Keratinocyte (primary cell): Measurements from ENCODE around the gene NDUFA11. TPM values are rescaled to one million over a fixed set of nuclear protein-coding genes. Genes with fewer than 3 reads are reported as not detected.

Experiments
- DNase-seq: peaks from one replicate; pipeline ENCODE4 v3.0.0-alpha.2; 2011; ENCODE audit warnings: low read depth, missing footprints, low spot score
- FAIRE-seq: peaks from 2 replicates; lab custom pipeline; 2011; peaks lifted over from hg19 to GRCh38; lab: Jason Lieb, UNC
- H2AFZ ChIP-seq: 2 replicates; pipeline ENCODE4 v1.6.0; 2012; ENCODE audit warnings: low read length, control low read depth, inconsistent platforms; ENCODE audit not compliant: control insufficient read depth
- H3K27ac ChIP-seq: 2 replicates; pipeline ENCODE4 v1.5.1; 2011; ENCODE audit warnings: low read length; ENCODE audit not compliant: control insufficient read depth, insufficient read depth
- H3K27me3 ChIP-seq: 3 replicates; pipeline ENCODE4 v1.6.0; 2011; ENCODE audit warnings: low read length; ENCODE audit not compliant: control insufficient read depth, insufficient read depth; ENCODE audit errors: extremely low read depth
- H3K36me3 ChIP-seq, 2 experiments: 2 replicates in 1 of 2; 3 replicates in 1 of 2; pipeline ENCODE4 v1.5.1; 2011; ENCODE audit warnings: low read length in 2 of 2, mild to moderate bottlenecking in 1 of 2; ENCODE audit not compliant: control insufficient read depth in 2 of 2, insufficient read depth in 2 of 2; ENCODE audit errors: extremely low read depth in 1 of 2
- H3K4me1 ChIP-seq: 3 replicates; pipeline ENCODE4 v1.5.1; 2011; ENCODE audit warnings: low read length; ENCODE audit not compliant: control insufficient read depth, insufficient read depth; ENCODE audit errors: extremely low read depth
- H3K4me2 ChIP-seq: 3 replicates; pipeline ENCODE4 v1.6.0; 2011; ENCODE audit warnings: low read depth, low read length; ENCODE audit not compliant: control insufficient read depth, insufficient read depth; ENCODE audit errors: extremely low read depth
- H3K4me3 ChIP-seq, 3 experiments: fragments of 200-600 bp in 1 of 3; sonication (generic) in 1 of 3; 2 replicates in 2 of 3; 3 replicates in 1 of 3; pipeline ENCODE4 v1.5.1; 2011 to 2016; ENCODE audit warnings: low read length in 3 of 3, mild to moderate bottlenecking in 3 of 3, control low read depth in 2 of 3, inconsistent platforms in 1 of 3, low read depth in 1 of 3, mixed read lengths in 1 of 3, mixed run types in 1 of 3, moderate library complexity in 1 of 3; ENCODE audit not compliant: control insufficient read depth in 2 of 3, insufficient read depth in 2 of 3; ENCODE audit errors: extremely low read depth in 1 of 3
- H3K79me2 ChIP-seq: 2 replicates; pipeline ENCODE4 v1.6.0; 2012; ENCODE audit warnings: low read length; ENCODE audit not compliant: control insufficient read depth, insufficient read depth
- H3K9ac ChIP-seq: 3 replicates; pipeline ENCODE4 v1.6.0; 2011; ENCODE audit warnings: low read length; ENCODE audit not compliant: control insufficient read depth, insufficient read depth; ENCODE audit errors: extremely low read depth
- H3K9me1 ChIP-seq: 3 replicates; pipeline ENCODE4 v1.6.0; 2011; ENCODE audit warnings: low read length; ENCODE audit not compliant: control insufficient read depth, insufficient read depth; ENCODE audit errors: extremely low read depth
- H3K9me3 ChIP-seq: 2 replicates; pipeline ENCODE4 v1.5.1; 2012; ENCODE audit warnings: low read depth, low read length; ENCODE audit not compliant: control insufficient read depth
- H4K20me1 ChIP-seq: 3 replicates; pipeline ENCODE4 v1.6.0; 2011; ENCODE audit warnings: low read length; ENCODE audit not compliant: control insufficient read depth, insufficient read depth; ENCODE audit errors: extremely low read depth
- EZH2 ChIP-seq: IDR thresholded peaks from one replicate; pipeline ENCODE4 v1.6.1; 2012; ENCODE audit warnings: inconsistent platforms, mild to moderate bottlenecking, low read length, moderate library complexity
- dilution Hi-C: fragments of 300-500 bp; cut with MboI; formaldehyde crosslinking; loops from one replicate; pipeline ENCODE4 v1.7.0; 2020; ENCODE audit warnings: low sequenced_read_pairs; ENCODE audit not compliant: extremely low pct_ligation_motif_present
- polyA plus RNA-seq, 5 experiments: library from polyadenylated mRNA; depleted of rRNA in 3 of 5; stranded (reverse) in 3 of 5; stranded (forward) in 1 of 5; unstranded in 1 of 5; fragments of >200 nt; gene quantifications; 1 replicate in 1 of 5; 2 replicates in 3 of 5; 3 replicates in 1 of 5; pipeline versions ENCODE4 v1.2.1 to v1.2.3, GENCODE V29; 2011 to 2012; ENCODE audit warnings: missing spikeins in 2 of 5, low read depth in 1 of 5, low replicate concordance in 1 of 5
- TF ChIP-seq, protein P1 (sequence below), 3 experiments: IDR thresholded peaks in 1 of 3; conservative IDR thresholded peaks in 1 of 3; optimal IDR thresholded peaks in 1 of 3; 2 replicates in 2 of 3; 3 replicates in 1 of 3; pipeline versions ENCODE3 to v1.5.1; 2011; ENCODE audit warnings: low read length in 3 of 3, mild to moderate bottlenecking in 3 of 3, moderate library complexity in 2 of 3, control low read depth in 1 of 3, inconsistent platforms in 1 of 3; ENCODE audit not compliant: insufficient read depth in 2 of 3; ENCODE audit errors: extremely low read depth in 1 of 3

Gene NDUFA11
- polyA plus RNA-seq, 1 donor (not counting 4 experiments of a cell fraction or from before 2014, with no cell fraction given), result 122 TPM

DNA sequence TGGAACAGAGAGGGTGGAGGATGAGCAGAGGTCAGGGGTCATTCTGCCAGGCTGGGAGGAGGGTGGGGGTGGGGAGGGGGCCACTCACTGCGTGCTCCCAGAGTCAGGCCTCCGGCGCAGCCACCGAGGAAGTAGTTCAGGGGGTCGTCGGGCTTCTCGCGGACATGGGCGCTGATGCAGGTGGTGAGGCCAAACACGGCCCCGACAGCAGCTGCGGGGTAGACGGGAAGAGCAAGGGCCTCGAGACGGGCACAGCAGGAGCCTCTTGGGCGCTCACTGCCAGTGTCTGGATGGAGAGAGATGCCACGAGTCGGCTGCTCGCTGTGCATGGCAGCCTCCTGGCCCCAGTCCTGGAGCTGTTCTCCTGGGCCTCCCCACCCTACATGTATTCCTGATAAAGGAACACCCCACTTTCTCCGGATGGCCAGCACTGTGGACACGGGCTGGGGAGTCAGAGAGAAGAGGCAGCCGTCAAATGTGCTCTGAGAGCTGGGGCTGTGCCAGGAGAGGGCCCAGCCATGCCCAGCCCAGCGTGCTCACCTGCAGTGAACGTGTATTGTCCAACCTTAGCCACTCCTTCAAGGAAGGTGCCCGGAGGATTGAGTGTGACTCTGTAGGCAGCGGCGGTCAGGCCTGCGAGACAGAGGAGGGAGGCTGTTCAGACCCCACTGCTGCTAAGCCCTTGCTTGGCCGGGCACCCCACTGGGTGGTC, 7.1 kb downstream of the NDUFA11 start:
- Histone ChIP-seq H4K20me1 (peaks cover 2% of the 10 kb centered on the region), H3K4me1 (peaks cover 18% of the 10 kb centered on the region), H3K9ac (no peak overlapping the region), H3K79me2 (peaks cover 29% of the 10 kb centered on the region), H3K36me3 (peaks cover 17 to 22% of the 10 kb centered on the region in 2 experiments), H3K9me1 (no peaks in the 10 kb centered on the region), H2AFZ (no peak overlapping the region), H3K27me3 (no peaks in the 10 kb centered on the region), H3K4me3 (no peak overlapping the region), H3K27ac (no peak overlapping the region), H3K9me3 (no peaks in the 10 kb centered on the region), H3K4me2 (no peak overlapping the region)
- TF ChIP-seq, protein P1, sequence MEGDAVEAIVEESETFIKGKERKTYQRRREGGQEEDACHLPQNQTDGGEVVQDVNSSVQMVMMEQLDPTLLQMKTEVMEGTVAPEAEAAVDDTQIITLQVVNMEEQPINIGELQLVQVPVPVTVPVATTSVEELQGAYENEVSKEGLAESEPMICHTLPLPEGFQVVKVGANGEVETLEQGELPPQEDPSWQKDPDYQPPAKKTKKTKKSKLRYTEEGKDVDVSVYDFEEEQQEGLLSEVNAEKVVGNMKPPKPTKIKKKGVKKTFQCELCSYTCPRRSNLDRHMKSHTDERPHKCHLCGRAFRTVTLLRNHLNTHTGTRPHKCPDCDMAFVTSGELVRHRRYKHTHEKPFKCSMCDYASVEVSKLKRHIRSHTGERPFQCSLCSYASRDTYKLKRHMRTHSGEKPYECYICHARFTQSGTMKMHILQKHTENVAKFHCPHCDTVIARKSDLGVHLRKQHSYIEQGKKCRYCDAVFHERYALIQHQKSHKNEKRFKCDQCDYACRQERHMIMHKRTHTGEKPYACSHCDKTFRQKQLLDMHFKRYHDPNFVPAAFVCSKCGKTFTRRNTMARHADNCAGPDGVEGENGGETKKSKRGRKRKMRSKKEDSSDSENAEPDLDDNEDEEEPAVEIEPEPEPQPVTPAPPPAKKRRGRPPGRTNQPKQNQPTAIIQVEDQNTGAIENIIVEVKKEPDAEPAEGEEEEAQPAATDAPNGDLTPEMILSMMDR (optimal IDR thresholded peaks at IDR 0.05 in 1 of 3, IDR thresholded peaks at IDR 0.05 in 1 of 3, conservative IDR thresholded peaks at IDR 0.05 in 1 of 3; ENCODE audit: extremely low read depth in 1 of 3, insufficient read depth in 2 of 3, low read length in 3 of 3), result no peak
- TF ChIP-seq EZH2, result no peak
- FAIRE-seq, result no peak
- no peak for DNase-seq
- dilution Hi-C loops, result no loop called here

- no peak for FAIRE-seq
- TF ChIP-seq, protein P1 (optimal IDR thresholded peaks at IDR 0.05 in 1 of 3, IDR thresholded peaks at IDR 0.05 in 1 of 3, conservative IDR thresholded peaks at IDR 0.05 in 1 of 3; ENCODE audit: extremely low read depth in 1 of 3, insufficient read depth in 2 of 3, low read length in 3 of 3), result no peak
- TF ChIP-seq EZH2, result no peak
- no peaks in the 10 kb centered on the region for H3K27me3 ChIP-seq
These were observed 7.7 kb downstream of the NDUFA11 start for GRCh38 chr19:5895890-5896289.

More at GRCh38 chr19:5895890-5896289, 7.7 kb downstream of the NDUFA11 start:
- Histone ChIP-seq H3K36me3 (peaks cover 17 to 18% of the 10 kb centered on the region in 2 experiments), H3K4me3 (no peak overlapping the region), H3K9me1 (no peaks in the 10 kb centered on the region), H3K9me3 (no peaks in the 10 kb centered on the region), H4K20me1 (peaks cover 2% of the 10 kb centered on the region), H3K4me2 (no peak overlapping the region), H2AFZ (no peak overlapping the region), H3K9ac (no peak overlapping the region), H3K27ac (no peak overlapping the region), H3K79me2 (peaks cover 23% of the 10 kb centered on the region), H3K4me1 (peaks cover 18% of the 10 kb centered on the region)
- DNase-seq, result no peak
- dilution Hi-C loops, result no loop called here
